Measurements from ENCODE around the gene NDUFB11.

NDUFB11 gene

DNA sequence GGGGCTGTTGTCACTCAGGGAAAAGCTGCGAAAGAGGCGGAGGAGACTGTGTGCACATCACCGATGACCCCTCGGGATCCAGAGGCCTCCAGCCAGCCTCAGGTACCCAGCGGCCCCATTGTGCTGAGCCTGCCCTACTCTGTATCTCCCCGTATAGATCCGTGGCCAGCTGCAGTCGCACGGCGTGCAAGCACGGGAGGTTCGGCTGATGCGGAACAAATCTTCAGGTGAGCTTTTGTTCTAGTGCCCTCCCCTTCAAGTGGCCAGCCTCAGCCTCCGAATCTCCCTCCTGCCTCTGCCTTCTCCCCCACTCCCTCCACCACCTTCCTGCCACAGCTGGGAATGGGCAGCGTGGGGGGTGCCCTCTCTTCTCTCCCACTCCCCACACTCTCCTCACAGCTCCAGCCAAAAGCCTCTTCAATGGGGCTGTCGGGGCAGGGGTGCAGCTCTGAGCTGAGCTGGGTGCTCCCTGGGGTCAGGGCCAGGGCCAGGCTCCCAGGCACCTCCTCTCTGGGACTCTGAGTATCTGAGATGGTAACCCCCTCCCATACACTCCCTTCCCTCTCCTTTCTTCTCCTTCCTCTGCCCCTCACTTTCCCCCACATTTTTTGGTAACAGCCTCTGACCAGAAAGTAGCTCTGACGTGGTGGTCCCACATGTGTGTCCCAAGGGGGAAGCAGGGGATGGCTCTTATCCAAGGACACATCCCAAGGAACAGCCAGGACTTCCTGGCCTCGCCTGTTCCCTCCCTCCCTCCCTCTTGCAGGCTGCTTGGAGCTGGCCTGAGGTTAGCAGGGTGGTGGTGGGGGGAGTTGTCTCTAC is 28.7 kb upstream of the NDUFB11 start:
- Mint-ChIP-seq H3K27ac (no peak overlapping the region), H3K4me3 (no peak overlapping the region)
- TF ChIP-seq, protein P1, sequence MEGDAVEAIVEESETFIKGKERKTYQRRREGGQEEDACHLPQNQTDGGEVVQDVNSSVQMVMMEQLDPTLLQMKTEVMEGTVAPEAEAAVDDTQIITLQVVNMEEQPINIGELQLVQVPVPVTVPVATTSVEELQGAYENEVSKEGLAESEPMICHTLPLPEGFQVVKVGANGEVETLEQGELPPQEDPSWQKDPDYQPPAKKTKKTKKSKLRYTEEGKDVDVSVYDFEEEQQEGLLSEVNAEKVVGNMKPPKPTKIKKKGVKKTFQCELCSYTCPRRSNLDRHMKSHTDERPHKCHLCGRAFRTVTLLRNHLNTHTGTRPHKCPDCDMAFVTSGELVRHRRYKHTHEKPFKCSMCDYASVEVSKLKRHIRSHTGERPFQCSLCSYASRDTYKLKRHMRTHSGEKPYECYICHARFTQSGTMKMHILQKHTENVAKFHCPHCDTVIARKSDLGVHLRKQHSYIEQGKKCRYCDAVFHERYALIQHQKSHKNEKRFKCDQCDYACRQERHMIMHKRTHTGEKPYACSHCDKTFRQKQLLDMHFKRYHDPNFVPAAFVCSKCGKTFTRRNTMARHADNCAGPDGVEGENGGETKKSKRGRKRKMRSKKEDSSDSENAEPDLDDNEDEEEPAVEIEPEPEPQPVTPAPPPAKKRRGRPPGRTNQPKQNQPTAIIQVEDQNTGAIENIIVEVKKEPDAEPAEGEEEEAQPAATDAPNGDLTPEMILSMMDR (IDR thresholded peaks at IDR 0.05; ENCODE audit: unreplicated experiment in 3 of 3): no peak

DNA sequence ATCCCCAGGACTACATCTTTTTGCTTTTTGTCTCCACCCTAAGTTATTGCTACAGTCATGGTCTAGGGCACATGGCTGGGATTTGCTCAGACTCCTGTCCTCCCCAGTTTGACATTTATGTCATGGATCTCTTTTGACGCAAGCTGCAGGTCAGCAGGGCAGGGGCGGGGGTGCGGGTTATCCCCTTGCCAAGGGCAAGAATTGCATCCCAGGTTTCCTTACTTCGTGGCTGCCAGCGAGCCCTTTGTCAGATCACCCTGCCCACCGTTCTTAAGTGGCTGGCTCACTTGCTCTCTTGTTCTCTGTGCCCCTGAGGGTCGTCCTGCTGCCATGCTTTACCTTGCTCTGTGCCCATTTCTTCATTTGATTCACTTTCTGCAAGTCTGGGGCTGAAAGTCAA is 28.0 kb upstream of the NDUFB11 start:
- TF ChIP-seq, protein P1 (IDR thresholded peaks at IDR 0.05; ENCODE audit: unreplicated experiment in 3 of 3): no peak
- Mint-ChIP-seq H3K27me3 (ENCODE audit: low read depth) (no peaks in the 10 kb centered on the region), H3K4me3 (no peak overlapping the region), H3K27ac (no peak overlapping the region), H3K4me1 (no peaks in the 10 kb centered on the region), H3K9me3 (peaks cover 3% of the 10 kb centered on the region), H3K36me3 (ENCODE audit: low read depth) (peaks cover 45% of the 10 kb centered on the region)

More for the DNA sequence above, 28.7 kb upstream of the NDUFB11 start:
- peaks cover 6% of the 10 kb centered on the region for H3K9me3 Mint-ChIP-seq
- H3K36me3 Mint-ChIP-seq (ENCODE audit: low read depth): peaks cover 50% of the 10 kb centered on the region
- no peaks in the 10 kb centered on the region for H3K27me3 Mint-ChIP-seq (ENCODE audit: low read depth)
- H3K4me1 Mint-ChIP-seq: no peaks in the 10 kb centered on the region

DNA sequence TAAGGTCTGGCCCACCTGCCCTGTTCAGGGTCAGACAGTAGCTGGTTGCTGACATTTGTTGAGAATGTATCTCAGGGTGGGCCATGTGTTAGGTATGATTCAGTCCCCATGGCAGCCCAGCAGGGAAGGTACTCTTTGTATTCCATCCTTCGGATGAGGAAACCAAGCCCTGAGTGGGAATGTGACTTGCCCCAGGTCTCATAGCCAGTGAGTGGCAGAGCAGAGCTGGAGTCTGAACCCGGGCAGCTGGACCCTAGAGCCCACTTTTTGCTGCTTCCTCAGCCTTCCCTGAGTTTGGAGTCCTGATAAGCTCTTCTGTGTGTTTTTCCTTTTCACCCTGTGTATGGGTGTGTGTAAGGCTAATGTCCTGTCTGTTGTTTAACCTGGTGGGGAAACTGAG is 27.5 kb upstream of the NDUFB11 start:
- Mint-ChIP-seq H3K9me3 (peaks cover 3% of the 10 kb centered on the region), H3K4me3 (no peak overlapping the region), H3K36me3 (ENCODE audit: low read depth) (peaks cover 45% of the 10 kb centered on the region), H3K27ac (no peak overlapping the region), H3K27me3 (ENCODE audit: low read depth) (no peaks in the 10 kb centered on the region), H3K4me1 (no peaks in the 10 kb centered on the region)
- TF ChIP-seq, protein P1 (IDR thresholded peaks at IDR 0.05; ENCODE audit: unreplicated experiment in 3 of 3): no peak

DNA sequence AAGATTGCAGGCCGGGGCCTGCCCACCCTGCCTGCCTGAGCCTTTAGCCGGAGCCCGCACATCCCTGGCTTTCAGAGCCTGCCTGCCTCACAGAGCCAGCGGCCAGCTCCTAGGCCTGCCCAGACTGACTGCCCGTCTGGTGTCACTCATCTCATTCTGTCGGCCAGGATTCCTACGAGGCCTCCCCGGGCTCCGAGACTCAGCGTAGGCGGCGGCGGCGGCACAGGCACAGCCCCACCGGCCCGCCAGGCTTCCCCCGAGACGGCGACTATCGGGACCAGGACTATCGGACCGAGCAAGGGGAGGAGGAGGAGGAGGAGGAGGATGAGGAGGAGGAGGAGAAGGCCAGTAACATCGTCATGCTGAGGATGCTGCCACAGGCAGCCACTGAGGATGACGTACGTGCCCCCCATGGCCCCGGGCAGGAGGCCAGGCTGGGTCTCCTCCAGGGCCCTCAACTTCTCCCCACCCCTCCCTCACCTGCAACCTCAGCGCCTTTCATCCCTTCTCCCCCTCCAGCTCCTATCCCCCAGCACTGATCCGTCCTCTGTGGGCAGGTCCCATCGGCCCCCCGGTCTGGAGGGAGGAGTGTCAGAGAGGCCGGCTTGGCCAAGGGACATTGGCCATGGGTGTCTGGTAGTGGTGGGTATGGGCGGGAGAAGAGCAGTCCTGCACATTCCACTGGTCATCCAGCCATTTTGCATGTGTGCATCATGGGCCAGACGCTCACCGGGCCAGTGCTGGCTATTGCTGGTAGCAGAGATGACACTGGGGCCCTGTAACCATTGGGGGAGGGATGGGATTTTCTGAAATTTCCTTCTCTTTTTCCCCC is 26.6 kb upstream of the NDUFB11 start:
- TF ChIP-seq, protein P1 (IDR thresholded peaks at IDR 0.05; ENCODE audit: unreplicated experiment in 3 of 3): no peak
- Mint-ChIP-seq H3K27ac (no peak overlapping the region), H3K27me3 (ENCODE audit: low read depth) (no peaks in the 10 kb centered on the region), H3K4me3 (no peak overlapping the region), H3K36me3 (ENCODE audit: low read depth) (peaks cover 38% of the 10 kb centered on the region), H3K9me3 (peaks cover 3% of the 10 kb centered on the region), H3K4me1 (no peaks in the 10 kb centered on the region)

DNA sequence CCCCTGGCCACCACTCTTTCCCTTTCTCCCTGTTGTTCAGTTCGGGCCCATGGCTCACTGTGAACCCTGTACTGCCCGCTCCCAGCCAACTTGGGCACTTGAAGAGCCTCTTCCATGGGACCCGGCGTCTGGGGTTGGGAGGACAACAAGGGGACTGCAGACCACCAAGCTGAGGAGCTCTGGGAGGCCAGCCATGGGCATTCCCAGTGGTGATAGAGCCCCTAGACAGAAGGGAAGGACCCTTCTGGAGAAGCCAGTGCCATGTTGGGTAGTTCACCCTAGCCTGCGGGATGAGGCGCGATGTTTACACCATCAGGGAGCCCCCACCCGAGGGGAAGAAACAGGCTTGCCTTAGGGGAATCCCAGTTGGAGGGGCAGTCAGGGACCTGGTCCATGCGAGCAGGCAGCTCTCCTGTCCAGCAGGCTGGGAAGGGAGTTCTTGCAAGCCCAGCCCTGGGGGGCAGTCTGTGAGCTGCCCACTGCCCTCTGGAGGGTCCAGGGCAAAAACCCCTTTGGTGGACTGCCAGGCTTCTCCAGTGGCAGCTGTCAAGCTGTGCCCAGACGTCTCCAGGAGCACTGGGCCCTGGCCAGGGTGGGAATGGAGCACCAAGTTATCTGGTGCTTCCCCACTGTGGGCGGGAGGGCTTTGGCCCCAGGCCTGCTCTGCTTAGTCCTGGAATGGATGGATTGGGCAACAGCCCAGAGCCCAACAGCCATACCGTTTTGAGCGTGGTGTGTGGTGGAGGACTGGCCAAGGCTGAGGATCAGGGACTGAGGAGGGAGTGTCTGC is 25.4 kb upstream of the NDUFB11 start:
- H3K4me1 Mint-ChIP-seq: no peaks in the 10 kb centered on the region
- TF ChIP-seq, protein P1 (IDR thresholded peaks at IDR 0.05; ENCODE audit: unreplicated experiment in 3 of 3): no peak
- no peaks in the 10 kb centered on the region for H3K27me3 Mint-ChIP-seq (ENCODE audit: low read depth)
- H3K9me3 Mint-ChIP-seq: peaks cover 4% of the 10 kb centered on the region
- H3K27ac Mint-ChIP-seq: no peak overlapping the region
- no peak overlapping the region for H3K4me3 Mint-ChIP-seq
- peaks cover 36% of the 10 kb centered on the region for H3K36me3 Mint-ChIP-seq (ENCODE audit: low read depth)
